GM10248 (cell line): Measurements from ENCODE around the gene UBE2I.

ENCODE experiments used
- CTCF ChIA-PET: fragments of 300-600 bp; sonication (Branson Sonifier 250); formaldehyde crosslinking; extraction: SDS; loops from one replicate; lab custom pipeline; 2021; ENCODE audit warnings: antibody characterized with exemption; lab: Yijun Ruan, JAX
- POLR2A ChIA-PET: fragments of 350-650 bp; sonication (Branson Sonifier 250); formaldehyde crosslinking; extraction: SDS; loops from one replicate; lab custom pipeline; 2020; ENCODE audit warnings: antibody characterized with exemption; lab: Yijun Ruan, JAX
- DNase-seq: peaks from one replicate; pipeline ENCODE4 v3.0.0; 2012; ENCODE audit errors: extremely low spot score
- TF ChIP-seq, protein P1 (sequence below): IDR thresholded peaks from 2 replicates; pipeline ENCODE4 v1.5.1; 2012; ENCODE audit warnings: mild to moderate bottlenecking, low read depth; ENCODE audit errors: extremely low read depth, missing control alignments, control extremely low read depth

UBE2I gene

DNA sequence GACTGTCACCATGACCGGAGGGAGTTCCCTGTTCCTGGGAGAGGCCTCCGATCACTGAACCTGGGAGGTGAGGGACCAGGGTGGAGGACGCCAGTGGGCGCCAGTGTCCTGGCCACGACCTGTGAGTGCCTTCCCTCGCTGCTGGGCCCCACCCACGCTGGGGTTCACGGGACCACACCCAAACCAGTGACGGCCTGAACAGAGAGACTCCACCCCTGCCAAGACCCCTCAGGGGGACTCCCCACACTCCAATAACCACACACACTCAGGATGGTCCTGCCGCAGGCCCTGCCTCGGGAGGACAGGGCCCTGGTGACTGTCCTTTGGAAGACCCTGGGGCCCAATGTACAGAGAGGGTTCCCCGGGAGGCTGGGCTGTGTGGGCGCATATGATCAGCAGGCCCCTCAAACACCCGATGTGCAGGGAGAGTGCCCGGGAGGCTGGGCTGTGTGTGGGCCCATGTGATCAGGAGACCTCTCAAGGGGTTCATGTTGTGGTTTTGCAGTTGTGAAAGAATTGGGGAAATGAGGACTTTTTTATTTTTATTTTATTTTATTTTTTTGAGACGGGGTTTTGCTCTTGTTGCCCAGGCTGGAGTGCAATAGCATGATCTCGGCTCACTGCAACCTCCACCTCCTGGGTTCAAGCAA lies 27.0 kb upstream of the UBE2I start:
- DNase-seq: no peak
- TF ChIP-seq, protein P1, sequence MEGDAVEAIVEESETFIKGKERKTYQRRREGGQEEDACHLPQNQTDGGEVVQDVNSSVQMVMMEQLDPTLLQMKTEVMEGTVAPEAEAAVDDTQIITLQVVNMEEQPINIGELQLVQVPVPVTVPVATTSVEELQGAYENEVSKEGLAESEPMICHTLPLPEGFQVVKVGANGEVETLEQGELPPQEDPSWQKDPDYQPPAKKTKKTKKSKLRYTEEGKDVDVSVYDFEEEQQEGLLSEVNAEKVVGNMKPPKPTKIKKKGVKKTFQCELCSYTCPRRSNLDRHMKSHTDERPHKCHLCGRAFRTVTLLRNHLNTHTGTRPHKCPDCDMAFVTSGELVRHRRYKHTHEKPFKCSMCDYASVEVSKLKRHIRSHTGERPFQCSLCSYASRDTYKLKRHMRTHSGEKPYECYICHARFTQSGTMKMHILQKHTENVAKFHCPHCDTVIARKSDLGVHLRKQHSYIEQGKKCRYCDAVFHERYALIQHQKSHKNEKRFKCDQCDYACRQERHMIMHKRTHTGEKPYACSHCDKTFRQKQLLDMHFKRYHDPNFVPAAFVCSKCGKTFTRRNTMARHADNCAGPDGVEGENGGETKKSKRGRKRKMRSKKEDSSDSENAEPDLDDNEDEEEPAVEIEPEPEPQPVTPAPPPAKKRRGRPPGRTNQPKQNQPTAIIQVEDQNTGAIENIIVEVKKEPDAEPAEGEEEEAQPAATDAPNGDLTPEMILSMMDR: no peak
- POLR2A ChIA-PET: no interaction called here
- CTCF ChIA-PET: no interaction called here

DNA sequence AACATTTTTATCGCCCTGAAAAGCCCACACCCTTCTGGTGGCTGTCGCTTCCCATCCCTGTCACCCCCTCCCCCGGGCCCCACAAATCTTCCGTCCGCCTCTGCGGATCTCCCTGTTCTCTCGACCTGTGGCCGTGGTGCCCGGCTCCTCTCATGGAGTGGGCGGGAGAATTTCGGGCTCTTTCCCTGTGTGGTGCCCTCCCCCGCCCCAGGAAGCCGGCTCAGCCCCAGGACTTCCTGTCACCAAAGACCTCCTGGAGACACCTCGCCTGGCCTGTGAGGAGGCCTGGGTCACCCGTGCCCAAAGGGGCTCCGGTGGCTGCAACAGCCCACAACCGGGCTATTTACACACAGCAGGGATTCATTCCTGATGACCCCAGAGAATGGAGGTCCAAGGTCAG lies 26.1 kb upstream of the UBE2I start:
- POLR2A ChIA-PET: no interaction called here
- CTCF ChIA-PET: interaction anchor here (0.9 kb wide), 1 partner anchor 18 kb away, joined by 4 read pairs; no protein-coding TSS in a partner anchor
- TF ChIP-seq, protein P1: no peak
- no peak for DNase-seq

- no peak for DNase-seq
- TF ChIP-seq, protein P1: no peak
- POLR2A ChIA-PET: no interaction called here
- CTCF ChIA-PET: interaction anchor here (0.9 kb wide), 1 partner anchor 17 kb away, joined by 4 read pairs; no protein-coding TSS in a partner anchor
These were observed 25.3 kb upstream of the UBE2I start for GRCh38 chr16:1283996-1284616.

DNA sequence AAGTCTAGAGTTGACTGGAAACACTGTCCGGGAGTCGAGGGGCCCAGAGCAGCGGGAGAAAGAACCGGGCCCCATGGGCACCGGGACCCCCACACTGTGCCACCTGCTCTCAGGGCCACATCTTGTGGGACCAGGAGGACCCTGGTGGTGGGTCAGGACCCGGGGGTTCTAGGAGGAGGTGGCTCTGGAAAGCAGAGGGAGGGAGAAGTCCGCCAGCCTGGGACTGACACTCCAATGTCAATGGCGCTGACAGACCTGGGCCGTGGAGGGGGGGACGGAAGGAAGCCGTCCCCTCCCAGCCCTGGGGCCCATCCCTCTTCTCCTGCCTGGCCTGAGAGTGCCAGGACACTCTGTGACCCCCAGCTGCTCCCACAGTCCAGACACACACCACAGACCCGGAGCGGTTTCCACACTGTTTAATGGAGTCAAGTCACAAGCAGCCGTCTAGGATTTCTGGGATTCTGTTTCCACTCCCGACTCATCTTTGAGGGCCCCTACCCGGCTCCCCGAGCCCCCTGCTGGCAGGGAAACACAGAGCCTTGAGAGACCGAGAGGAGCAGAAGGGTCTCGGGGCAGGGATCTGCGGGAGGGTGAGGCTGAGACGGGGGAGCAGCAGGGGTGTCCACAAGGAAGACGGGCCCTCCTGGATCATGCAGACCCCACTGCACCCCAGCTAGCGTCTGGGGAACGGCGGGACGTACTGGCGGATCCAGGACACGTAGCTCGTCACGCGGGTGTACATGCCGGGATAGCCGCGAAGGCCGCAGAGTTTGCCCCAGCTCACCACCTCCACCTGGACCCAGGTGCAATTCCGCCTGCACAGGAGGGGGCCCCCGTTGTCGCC lies 23.5 kb upstream of the UBE2I start:
- no peak for DNase-seq
- POLR2A ChIA-PET: no interaction called here
- CTCF ChIA-PET: interaction anchor here (1.7 kb wide), 1 partner anchor 15 kb away, joined by 7 read pairs; no protein-coding TSS in a partner anchor
- TF ChIP-seq, protein P1: no peak

- POLR2A ChIA-PET: no interaction called here
These were observed 22.8 kb upstream of the UBE2I start for GRCh38 chr16:1286513-1287094.

More at GRCh38 chr16:1286513-1287094, 22.8 kb upstream of the UBE2I start:
- CTCF ChIA-PET: interaction anchor here (1.7 kb wide), 1 partner anchor 14 kb away, joined by 7 read pairs; no protein-coding TSS in a partner anchor
- TF ChIP-seq, protein P1: no peak
- DNase-seq: no peak
